ENCODE data around the gene PLSCR2. TPM values are rescaled to one million over a fixed set of nuclear protein-coding genes. Genes with fewer than 3 reads are reported as not detected.

PLSCR2 gene
- polyA plus RNA-seq, 3 donors = 1.2 to 1.7 (median 1.6) TPM

Other genes with a start within 250 kb of the PLSCR2 start
- 10 to 100 TPM; 15.2 to 18.0 (median 17.0) TPM for gene PLSCR4, start 218.5 kb downstream of the PLSCR2 start, polyA plus RNA-seq (ENCODE audit: insufficient read length in 3 of 3)
- 10 to 100 TPM; 69.4 to 88.4 (median 83.3) TPM for gene PLSCR1, start 75.0 kb upstream of the PLSCR2 start, polyA plus RNA-seq (ENCODE audit: insufficient read length in 3 of 3)
- not detected for gene PLSCR5, start 135.8 kb upstream of the PLSCR2 start, polyA plus RNA-seq (ENCODE audit: insufficient read length in 3 of 3)